ENCODE measurements around the gene XRCC4. TPM values are rescaled to one million over a fixed set of nuclear protein-coding genes. Genes with fewer than 3 reads are reported as not detected.

Gene XRCC4
- polyA plus RNA-seq, 1 of the 3 experiments (the other 2 are of a cell fraction): 1.8 TPM

- TF ChIP-seq USF2 (IDR thresholded peaks at IDR 0.05; ENCODE audit: borderline replicate concordance, low read depth, low read length) (no peak), MXI1 (IDR thresholded peaks at IDR 0.05; ENCODE audit: low read depth, low read length) (no peak)
Observed at GRCh38 chr5:83219495-83219894, 142.1 kb downstream of the XRCC4 start (continued).

GRCh38 chr5:83220331-83220730 lies 143.0 kb downstream of the XRCC4 start:
- no peak overlapping the region for H3K27ac ChIP-seq (ENCODE audit: low read depth in 2 of 2, low read length in 1 of 2)

More at GRCh38 chr5:83220331-83220730, 143.0 kb downstream of the XRCC4 start:
- Histone ChIP-seq H3K4me1 (ENCODE audit: control insufficient read depth in 1 of 2, insufficient read depth in 2 of 2, low read depth in 1 of 2, low read length in 1 of 2) (peaks cover 0 to 10% of the 10 kb centered on the region in 2 experiments; a peak in 2 of 4 replicates), H4K20me1 (ENCODE audit: insufficient read depth) (no peaks in the 10 kb centered on the region), H3K4me2 (no peak overlapping the region), H3K4me3 (ENCODE audit: low read depth in 2 of 2, low read length in 1 of 2) (no peak overlapping the region), H2AFZ (ENCODE audit: low read depth) (no peak overlapping the region), H3F3A (replicated peaks; ENCODE audit: insufficient read depth) (no peaks in the 10 kb centered on the region), H3K9ac (no peak overlapping the region), H3K79me2 (ENCODE audit: insufficient read depth) (no peaks in the 10 kb centered on the region; the same call in 1 of the 2 replicates), H3K9me2 (no peaks in the 10 kb centered on the region), H3K36me3 (replicated peaks in 1 of 2; ENCODE audit: control insufficient read depth in 1 of 2, insufficient read depth in 2 of 2, low read length in 1 of 2) (no peaks in the 10 kb centered on the region), H3K9me3 (no peaks in the 10 kb centered on the region), H3K27me3 (ENCODE audit: insufficient read depth) (no peaks in the 10 kb centered on the region)
- WGBS (ENCODE audit: low lambda C conversion rate): 65% methylated on average over 3 of the region's 3 CpGs
- TF ChIP-seq CHD2 (IDR thresholded peaks at IDR 0.05; ENCODE audit: low read length, partially characterized antibody) (peak; percentile 86), TEAD4 (IDR thresholded peaks at IDR 0.05; ENCODE audit: borderline replicate concordance, insufficient read depth) (no peak), FOXJ3 (CRISPR knock-in tag; IDR thresholded peaks at IDR 0.05) (peak; percentile 95), MXI1 (IDR thresholded peaks at IDR 0.05; ENCODE audit: low read depth, low read length) (peak; percentile 72), RFX5 (IDR thresholded peaks at IDR 0.05; ENCODE audit: low read length) (0 out of 2 replicates have a peak, but pooled peaks have one; percentile 28), FOSL2 (IDR thresholded peaks at IDR 0.05; ENCODE audit: borderline replicate concordance, low read depth) (no peak), CTCF (IDR thresholded peaks at IDR 0.05) (no peak), USF1 (IDR thresholded peaks at IDR 0.05; ENCODE audit: borderline replicate concordance, low read depth) (no peak), SMC3 (IDR thresholded peaks at IDR 0.05; ENCODE audit: low read depth, low read length) (peak; percentile 14; the same call in 1 of the 2 replicates), USF2 (IDR thresholded peaks at IDR 0.05; ENCODE audit: borderline replicate concordance, low read depth, low read length) (no peak), NFIC (IDR thresholded peaks at IDR 0.05; ENCODE audit: borderline replicate concordance) (peak; percentile 45), RAD21 (IDR thresholded peaks at IDR 0.05; ENCODE audit: low read length) (peak; percentile 42), RCOR1 (IDR thresholded peaks at IDR 0.05; ENCODE audit: low read length) (peak; percentile 99), RXRA (IDR thresholded peaks at IDR 0.05; ENCODE audit: borderline replicate concordance, low read depth) (no peak), GATA2 (CRISPR knock-in tag; IDR thresholded peaks at IDR 0.05) (peak; percentile 98), POLR2AphosphoS5 (IDR thresholded peaks at IDR 0.05; ENCODE audit: low read depth, low read length) (peak; percentile 41; the same call in 1 of the 2 replicates), IRF3 (IDR thresholded peaks at IDR 0.05; ENCODE audit: low read depth, low read length) (no peak), EP300 (IDR thresholded peaks at IDR 0.05; ENCODE audit: borderline replicate concordance in 1 of 2, low read depth in 1 of 2, low read length in 1 of 2) (peak in 1 of 2 experiments; percentile 92; a peak in 2 of 4 replicates), TCF12 (IDR thresholded peaks at IDR 0.05) (0 out of 2 replicates have a peak, but pooled peaks have one; percentile 25), MEF2A (IDR thresholded peaks at IDR 0.05; ENCODE audit: borderline replicate concordance, low read depth) (no peak)
- ChIA-PET CTCF (interaction anchor here (1.0 to 1.4 kb wide), 3 partner anchors 10 to 253 kb away, joined by 3 to 4 read pairs (median 3); no protein-coding TSS in a partner anchor), POLR2A (no interaction called here)
- DNase-seq: peak; percentile 62
